Body of pancreas (tissue), 4 donors: ENCODE data around the gene PEF1.

Experiments
- CTCF ChIP-seq, 7 experiments: fragments of 450-650 bp in 4 of 7; fragments of 200-600 bp in 3 of 7; sonication (generic) in 3 of 7; IDR thresholded peaks; one replicate each; pipeline ENCODE4 v1.5.1; 2016 to 2019; ENCODE audit warnings: antibody characterized with exemption in 7 of 7
- POLR2A ChIP-seq, 3 donors: fragments of 450-650 bp; IDR thresholded peaks; one replicate each; pipeline ENCODE4 v1.6.1; 2016; ENCODE audit warnings: antibody characterized with exemption in 3 of 3, mild to moderate bottlenecking in 2 of 3

- TF ChIP-seq CTCF (IDR thresholded peaks at IDR 0.05) = no peak
- no peak for TF ChIP-seq POLR2A (IDR thresholded peaks at IDR 0.05)
Observed at GRCh38 chr1:31679091-31679490, 34.4 kb upstream of the PEF1 start.
